GM19438 (cell line): Measurements from ENCODE around the gene KIF26A.

Experiments
- ATAC-seq: cut with Tn5 transposase; IDR thresholded peaks from one replicate; pipeline ENCODE4 v1.9.1; 2021; ENCODE audit warnings: low read depth; ENCODE audit not compliant: unreplicated experiment

The KIF26A gene

DNA sequence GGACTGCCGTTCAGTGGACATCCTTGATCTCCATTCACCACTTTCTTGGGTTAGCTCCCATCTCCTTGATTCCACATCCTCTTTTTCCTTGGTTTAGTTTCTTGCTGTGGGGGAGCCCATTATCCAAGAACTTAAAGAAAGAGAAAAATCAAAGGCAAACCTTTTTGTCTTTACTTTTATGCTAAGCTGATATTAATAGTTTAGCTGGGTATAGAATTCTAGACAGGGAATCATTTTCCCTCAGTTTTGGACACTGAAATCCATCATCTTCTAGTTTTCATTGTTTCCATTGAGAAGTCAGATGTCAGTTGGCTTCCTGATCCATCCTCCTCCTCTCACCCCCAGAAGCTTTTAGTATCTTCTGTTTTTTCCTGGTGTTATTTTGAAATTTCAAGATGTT lies 8.8 kb upstream of the KIF26A start:
- ATAC-seq = no peak

- no peak for ATAC-seq
These were observed 7.3 kb upstream of the KIF26A start for GRCh38 chr14:104130974-104131651.

DNA sequence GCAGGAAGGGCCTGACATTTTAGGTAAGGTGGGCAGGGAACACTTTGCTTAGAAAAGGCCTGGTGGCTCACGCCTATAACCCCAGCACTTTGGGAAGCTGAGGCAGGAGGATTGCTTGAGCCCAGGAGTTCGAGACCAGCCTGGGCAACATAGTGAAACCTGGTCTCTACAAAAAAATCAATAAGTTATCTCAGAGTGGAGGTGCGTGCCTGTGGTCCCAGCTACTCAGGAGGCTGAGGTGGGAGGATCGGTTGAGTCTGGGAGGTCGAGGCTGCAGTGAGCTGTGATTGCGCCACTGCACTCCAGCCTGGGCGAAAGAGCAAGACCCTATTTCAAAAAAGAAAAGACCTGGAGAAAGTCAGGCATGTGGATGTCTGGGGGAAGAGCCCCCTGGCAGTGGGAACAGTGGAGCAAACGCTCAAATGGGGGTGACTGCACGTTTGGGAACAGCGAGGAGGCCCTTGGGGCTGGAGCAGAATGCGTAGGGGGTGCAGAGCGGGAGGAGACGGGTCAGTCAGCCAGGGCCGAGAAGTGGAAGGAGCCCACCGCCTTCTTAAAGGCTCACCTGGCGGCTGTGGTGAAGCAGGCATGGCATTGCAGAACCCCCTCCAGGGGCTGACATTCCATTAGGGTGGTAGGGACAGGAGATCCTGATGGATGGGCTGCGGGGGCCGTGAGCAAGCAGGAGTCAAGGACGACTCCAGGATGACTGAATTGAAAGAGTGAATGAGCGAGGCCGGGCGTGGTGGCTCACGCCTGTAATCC lies 6.2 kb upstream of the KIF26A start:
- ATAC-seq = no peak

GRCh38 chr14:104132981-104133380 lies 5.4 kb upstream of the KIF26A start:
- no peak for ATAC-seq

- no peak for ATAC-seq
These were observed 4.9 kb upstream of the KIF26A start for GRCh38 chr14:104133496-104133895.

DNA sequence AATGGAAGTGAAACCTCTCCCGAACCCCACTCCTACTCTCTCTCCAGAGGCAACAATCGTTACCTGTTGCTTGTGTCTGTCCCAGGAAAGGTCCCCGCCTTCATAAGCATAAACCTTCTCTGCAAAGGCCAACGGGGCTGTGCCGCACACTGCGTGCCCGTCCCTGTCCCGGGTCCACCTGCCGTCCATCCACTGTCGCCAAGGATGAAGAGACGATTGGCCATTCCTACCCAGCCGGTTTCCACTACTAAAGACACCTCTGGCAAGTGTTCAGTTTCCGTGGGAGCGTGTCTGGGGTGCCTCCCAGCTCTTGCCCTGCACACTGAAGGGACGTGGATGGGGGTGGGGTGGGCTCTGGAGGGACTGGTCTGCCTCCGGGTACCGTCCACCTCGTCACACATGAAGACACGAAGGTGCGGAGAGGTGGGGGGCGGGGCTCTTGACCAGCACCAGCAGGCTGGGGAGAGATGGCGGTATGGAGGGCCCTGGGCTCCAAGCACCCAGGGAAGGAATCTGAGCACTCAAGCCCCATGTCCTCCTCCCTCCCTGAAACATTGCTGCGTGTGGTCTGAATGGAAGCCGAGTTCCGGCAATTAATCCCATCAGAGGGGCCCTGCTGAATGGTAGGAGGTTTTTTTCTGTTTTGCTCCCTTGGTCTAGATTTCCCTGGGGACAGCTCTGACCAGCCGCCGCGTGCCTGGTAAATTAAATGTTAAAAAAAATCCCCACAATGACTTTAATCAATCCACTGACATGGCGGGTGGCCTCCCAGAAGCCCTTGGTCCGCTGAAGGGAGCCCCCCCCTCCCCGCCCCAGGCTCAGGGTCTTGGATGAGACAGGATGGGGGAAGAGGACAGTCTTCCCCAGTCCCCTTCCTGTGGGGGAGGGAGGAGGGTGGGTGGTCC lies 4.1 kb upstream of the KIF26A start:
- ATAC-seq = no peak

DNA sequence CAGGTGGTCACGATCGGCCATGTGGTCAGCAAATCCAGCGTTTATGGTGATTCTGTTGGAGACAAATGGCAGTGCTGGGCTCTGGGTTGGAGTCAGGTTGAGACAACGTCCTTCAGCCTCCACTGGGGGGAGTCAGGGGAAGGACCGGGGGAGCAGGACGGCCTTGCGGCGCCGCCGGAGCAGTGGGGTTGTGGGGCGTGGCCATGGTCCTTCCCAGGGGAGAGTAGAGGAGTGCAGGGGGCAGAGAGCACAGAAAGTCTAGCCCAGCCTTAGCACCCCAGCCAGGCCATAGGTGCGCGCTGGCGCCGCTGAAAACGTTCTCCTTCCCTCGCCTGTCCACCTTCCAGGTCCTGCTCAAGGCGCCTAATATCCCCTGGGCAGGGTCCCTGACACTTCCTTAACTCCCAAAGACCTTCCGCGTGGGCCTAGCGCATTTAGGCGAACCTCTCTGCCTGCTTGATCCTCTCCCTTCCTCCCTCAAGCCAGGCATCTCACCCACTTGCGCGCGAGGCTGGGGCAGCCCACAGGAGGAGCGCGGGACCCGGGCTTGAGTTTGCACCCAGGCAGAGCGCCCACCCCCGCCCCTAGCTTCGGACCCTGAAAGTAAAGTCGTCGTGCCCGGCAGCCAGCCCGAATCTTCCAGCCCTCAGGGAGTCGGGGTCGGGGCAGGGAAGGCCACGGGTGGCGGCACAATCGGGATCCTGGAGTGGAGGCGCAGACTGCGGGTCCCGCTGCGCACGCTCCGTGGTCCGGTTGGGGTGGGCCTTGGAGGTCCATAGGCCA lies 3.1 kb upstream of the KIF26A start:
- no peak for ATAC-seq

DNA sequence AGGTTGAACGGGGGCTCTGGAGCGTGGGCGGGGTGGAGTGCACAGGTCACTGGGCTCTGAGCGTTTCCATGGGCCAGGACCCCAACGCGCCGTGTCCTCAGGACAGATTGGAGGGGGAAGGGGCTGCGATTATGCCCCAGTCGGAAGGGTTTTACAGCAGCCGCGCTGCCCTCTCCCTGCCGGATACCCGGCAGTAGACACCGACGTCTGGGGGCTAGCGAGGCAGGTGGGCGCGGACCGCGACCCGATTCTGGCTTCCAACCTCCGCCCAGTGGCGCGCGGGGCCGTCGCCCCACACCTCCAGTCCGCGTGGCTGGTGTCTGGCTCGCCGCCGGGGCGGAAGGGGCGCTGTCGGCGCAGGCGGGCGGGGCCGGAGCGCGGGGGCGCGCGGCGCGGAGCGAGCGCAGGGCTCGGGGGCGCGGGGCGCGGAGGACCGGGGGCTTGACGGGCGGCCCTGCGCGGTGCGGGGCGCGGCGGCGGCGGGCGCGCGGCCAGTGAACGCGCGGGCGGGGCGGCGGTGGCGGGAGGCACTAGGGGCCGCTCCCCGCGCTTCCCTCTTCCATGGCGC lies 2.4 kb upstream of the KIF26A start:
- ATAC-seq = no peak

DNA sequence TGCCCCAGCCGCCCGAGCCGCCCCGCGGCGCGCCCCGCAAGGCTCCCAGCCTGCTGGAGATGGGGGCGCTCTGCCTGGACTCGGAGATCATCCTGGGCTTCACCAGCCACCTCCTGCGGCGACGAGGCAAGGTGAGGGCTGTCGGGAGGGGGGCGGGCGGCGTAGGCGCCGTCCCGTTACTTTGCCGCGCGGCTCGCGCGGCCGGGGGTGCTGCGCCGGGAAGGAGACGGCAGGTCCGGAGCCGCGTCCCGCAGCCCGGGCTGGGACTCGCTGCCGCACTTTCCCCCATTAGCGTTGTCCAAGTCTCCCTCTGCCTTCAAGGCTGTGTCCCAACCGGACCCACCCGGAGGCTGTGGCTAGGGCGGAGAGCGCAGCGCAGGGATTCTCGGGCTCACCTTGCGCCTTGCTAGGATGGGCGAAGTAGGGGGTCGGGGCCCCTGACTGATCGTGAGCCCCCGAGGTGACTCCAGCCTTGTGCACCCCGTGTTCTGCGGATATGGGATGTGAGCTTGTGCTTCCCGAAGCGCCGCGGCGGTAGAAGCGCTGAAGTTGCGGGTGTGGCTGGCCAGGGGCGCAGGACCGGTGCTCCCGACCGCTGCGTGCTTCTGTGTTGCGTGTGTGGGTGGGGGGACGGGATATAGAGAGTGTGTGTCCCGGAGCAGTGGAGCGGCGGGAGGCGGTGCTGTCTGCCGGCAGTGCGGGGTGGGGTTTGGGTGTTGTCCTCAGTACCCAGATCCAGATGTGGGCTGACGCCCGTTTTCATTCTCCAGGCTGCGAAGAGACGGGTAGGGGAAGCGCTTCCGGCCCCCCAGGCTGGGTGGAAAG lies 1.7 kb upstream of the KIF26A start:
- no peak for ATAC-seq

- ATAC-seq = no peak
These were observed 890 bp upstream of the KIF26A start for GRCh38 chr14:104137297-104138097.

GRCh38 chr14:104138718-104139459 lies 502 bp downstream of the KIF26A start:
- no peak for ATAC-seq

DNA sequence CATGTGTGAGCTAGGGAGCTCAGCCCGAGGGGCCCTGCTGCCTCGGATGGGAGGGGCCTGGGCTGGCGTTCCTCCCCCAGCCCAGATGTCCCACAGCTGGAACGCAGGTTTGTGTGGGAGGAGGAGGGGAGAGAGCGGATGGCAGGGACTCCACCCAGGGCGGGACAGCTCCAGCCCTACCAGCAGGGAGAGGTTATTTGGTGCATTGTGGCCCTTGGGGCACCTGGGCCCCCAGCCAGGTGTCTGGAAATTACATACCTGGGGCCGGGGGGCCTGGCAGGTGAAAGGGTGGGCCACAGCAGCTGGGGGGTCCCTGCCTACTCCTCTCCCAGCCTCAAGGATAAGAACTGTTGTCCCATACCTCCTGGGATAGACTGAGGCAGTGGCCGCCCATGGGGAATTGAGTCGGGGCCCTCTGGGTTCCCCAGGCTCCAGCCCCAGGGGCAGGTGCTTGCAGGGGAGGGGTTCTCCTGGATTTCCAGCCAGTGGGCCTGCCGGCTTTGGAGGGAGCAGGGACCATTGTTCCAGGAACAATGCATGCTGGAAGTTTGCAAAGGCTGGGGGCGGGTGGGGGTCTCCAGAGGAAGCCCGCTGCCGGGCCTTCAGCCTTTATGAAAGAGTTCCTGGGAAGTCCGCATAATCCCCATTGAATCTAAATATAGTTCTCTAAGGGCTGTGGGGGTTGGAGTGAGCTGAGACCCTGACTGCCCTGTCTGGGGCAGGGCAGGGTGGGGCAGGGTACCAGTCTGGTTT lies 1.2 kb downstream of the KIF26A start:
- no peak for ATAC-seq

- no peak for ATAC-seq
These were observed 1.8 kb downstream of the KIF26A start for GRCh38 chr14:104140213-104140462.

DNA sequence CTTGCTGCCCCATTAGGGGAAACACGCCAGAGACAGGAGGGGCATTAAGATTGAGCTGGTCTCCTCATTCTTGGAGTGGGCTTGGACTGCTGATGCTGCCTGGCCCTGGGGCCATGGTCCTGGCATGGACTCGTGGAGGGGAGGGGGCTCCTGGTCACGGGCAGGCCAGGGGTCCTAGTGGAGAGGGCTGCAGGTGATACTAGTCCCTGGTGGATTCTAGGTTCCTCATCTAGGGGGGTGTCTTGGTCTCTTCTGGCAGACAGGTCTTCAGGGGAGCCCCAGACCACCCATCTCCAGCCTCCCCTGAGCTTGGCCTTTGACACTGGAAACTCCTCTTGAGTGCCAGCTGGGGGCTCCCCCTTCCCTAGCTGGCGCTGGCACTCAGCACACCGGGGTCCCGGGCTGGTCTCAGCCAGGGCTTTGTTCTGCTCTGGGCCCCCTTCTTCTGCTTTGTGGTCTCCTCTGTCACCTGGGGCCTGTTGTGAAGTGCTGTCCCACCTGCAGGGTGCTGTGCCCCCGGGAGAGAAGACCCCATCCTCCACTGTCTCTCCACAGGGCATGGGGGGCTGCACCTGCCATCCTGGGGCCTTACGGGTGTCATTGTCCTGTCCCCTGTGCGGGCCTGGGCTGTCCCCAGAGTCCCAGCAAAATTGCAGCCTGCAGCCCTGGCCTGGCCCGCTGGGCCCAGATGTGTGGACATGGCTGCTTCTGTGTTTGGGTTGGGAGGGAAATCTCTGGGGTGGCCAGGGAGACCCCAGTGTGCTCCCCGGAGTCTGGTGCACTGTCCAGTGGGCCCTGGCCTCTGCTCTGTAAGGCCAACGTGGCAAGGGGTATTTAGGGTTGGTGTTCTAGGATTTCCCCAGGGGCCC lies 2.3 kb downstream of the KIF26A start:
- no peak for ATAC-seq

DNA sequence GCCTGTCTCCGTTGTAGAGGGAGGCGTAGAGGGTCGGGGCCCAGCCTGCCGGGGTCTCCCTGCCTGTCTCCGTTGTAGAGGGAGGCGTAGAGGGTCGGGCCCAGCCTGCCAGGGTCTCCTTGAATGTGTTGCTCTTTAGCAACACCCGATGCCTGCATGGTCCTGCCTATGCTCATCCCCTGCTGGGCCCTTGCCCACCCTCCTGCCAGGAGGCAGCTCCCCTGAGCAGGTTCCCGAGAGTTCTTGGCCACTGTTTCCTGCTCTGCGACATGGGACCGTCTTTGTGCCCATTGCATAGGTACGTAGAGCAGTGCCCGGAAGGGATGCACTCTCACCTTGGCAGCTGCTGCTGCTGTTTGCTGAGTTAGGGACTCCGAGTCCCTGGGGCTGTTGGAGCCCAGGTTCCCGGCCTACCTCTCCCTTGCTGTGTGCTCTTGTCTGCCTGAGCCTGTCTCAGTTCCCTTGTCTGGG lies 3.3 kb downstream of the KIF26A start:
- ATAC-seq = no peak
